Stimulated activated CD4-positive, alpha-beta T cell treated with anti-CD3 and anti-CD28 coated beads, Interleukin-4, amount 100 ng/mL, for 1 hour (primary cell): ENCODE results near the gene TIMP4.

ENCODE experiments used
- DNase-seq: peaks from one replicate; pipeline ENCODE4 v3.0.0-alpha.2; 2020

The TIMP4 gene

GRCh38 chr3:12185172-12185710 is 26.5 kb upstream of the TIMP4 start:
- DNase-seq = no peak

- no peak for DNase-seq
Observed at GRCh38 chr3:12184541-12184940, 25.8 kb upstream of the TIMP4 start.

DNA sequence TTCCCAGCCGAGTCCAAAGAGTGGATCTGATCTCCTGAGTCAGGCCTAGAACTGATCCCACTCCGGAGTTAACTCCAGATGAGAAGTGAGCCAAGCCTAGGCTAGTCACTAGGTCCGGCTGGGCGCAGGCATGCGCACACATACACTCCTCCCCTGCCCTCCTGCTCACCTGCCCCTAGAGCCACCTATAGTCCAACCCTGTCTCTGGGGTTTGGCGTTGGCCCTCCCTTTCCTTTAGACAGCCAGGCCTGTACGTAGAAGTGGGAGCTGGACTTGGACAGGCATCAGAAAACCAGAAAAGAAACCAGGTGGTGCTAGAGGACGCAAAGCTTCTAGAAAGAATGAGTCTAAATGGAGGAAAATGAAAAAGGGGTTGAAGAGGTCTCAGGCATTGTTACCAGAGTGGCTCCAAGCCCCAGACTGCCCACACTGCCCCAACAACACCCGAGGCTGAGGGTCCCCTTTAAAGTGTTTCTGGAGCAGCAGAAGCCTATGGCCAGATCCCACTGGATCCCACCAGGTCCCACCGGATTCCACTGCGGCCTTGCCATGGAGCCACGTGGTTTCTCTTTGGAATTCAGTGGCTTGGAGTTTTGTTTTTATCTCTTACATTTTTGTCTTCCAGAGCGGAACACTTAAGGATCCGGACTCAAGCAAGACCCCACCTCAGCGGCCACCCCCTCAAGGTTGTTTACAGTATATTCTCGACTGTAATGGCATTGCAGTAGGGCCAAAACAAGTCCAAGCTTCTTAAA is 24.2 kb upstream of the TIMP4 start:
- no peak for DNase-seq

DNA sequence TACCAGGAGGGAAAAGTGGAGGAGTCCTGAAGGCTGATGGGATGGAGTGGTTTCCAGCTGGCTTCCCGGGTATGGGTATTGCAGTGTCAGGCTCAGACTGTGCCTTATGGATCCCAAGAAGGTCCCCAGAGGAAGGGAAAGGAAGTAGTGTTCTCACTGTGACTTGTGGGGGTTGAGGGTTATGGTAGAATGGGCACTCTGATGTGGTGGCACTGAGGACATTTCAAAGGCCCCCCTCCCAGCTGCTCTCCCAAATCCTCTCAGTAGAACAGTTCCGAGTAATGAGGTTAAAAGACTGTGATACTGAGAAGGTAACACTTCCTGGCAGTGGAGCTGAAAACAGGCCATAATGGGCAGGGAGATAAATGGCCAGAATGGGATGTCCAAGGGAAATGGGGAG is 23.1 kb upstream of the TIMP4 start:
- DNase-seq = no peak

- DNase-seq = no peak
Observed at GRCh38 chr3:12181301-12181700, 22.6 kb upstream of the TIMP4 start.

GRCh38 chr3:12180631-12181030 is 21.9 kb upstream of the TIMP4 start:
- DNase-seq = no peak

DNA sequence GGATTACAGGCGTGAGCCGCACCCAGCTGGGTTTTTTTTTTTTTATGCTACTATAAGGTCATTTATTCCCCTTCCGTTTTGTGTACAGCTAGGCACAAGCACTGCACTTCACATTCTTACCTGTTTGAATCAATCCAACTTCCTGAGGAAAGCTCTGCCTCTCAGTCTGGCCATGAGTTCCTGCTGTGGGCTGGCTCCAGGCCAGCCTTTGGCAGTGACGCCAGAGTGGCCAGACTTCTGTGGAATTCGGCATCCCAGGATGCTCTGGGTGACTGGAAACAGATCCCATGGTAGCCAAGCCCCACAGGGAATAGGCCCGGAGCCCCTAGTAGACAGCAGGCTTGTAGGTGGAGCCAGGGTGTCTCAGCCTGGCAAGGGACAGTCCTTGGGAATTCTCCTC is 21.5 kb upstream of the TIMP4 start:
- no peak for DNase-seq

DNA sequence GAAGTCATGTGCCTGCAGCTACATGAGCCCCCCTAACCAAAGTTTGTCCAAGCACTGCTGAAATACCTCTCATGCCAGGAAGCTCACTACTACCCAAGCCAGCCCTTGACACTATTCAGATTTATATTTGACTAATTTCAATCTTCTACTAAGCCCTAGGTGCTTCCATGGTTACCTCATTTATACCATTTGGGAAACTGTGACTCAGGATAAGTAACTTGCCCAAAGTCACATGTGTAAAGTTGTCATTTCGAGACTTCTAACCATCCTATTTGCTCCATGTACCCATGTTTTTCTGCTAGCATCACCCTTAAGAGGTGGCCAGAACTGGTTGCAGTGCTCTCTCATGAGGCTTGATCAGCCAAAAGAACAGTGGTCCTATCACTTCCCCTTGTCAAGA is 20.7 kb upstream of the TIMP4 start:
- no peak for DNase-seq

DNA sequence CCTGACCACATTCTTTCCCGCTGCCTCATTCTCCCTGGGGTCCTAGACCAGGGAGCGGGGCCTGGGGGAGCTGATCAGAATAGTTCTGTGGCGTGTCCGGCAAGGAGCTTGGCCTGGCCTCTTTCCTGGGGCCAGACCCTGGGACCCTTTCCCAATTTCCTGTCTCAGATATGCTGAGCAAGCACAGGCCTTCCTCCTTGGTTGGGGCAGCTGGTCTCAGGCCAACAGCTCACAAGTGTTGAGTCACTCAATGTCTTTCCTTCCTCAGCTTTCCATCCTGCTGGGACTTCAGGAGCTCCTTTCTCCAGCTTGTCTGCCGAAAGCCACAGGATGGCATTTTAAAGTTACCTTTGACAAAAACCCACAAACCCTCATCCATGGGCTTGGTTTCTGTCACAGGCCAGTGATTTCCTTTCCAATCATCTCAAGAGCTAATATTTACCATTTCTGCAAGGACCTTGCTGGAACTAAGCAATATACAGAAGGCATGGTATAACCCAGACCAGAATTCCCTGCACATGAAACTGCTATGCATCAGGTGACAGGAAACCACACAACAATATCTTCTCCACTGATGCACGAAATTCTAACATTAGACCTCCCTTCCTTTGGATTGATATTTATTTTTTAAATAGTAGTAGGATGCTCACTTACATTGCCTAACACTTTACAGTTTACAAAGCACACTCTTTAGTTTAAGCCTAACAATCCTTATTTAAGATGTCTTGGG is 19.5 kb upstream of the TIMP4 start:
- DNase-seq = no peak

- no peak for DNase-seq
Observed at GRCh38 chr3:12177126-12177525, 18.4 kb upstream of the TIMP4 start.

DNA sequence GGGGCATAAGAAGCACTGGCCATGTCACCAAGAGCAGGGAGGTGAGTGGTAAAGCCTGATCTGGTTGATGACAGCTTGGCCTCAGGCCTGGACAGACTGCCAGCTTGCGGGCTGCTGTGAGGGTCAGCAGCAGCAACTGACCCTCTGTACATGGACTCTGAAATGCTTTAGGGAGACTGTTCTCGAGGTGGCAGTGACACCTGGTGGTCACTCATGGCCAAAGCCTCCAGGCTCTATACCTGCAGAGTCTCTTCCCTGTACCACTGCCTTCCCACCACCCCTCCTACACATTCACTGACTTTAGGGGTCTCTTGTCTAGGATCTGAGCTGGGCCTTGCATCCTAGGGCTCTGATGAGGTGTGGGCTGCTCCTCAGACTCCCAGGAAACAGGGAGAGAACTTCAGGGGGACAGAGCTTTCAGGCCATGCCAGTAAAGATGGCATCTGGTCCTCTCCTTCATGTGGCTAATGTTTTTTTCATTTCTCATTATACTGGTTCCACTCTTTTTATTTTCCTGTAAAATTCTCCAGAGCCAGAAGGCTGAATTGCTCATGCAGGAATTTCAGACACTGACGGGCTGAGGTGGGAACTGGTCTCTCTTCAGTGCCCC is 17.2 kb upstream of the TIMP4 start:
- peak; percentile 21 for DNase-seq

- no peak for DNase-seq
Observed at GRCh38 chr3:12175137-12175593, 16.5 kb upstream of the TIMP4 start.

GRCh38 chr3:12170207-12170606 is 11.5 kb upstream of the TIMP4 start:
- no peak for DNase-seq

- DNase-seq = no peak
Observed at GRCh38 chr3:12165909-12166308, 7.2 kb upstream of the TIMP4 start.

DNA sequence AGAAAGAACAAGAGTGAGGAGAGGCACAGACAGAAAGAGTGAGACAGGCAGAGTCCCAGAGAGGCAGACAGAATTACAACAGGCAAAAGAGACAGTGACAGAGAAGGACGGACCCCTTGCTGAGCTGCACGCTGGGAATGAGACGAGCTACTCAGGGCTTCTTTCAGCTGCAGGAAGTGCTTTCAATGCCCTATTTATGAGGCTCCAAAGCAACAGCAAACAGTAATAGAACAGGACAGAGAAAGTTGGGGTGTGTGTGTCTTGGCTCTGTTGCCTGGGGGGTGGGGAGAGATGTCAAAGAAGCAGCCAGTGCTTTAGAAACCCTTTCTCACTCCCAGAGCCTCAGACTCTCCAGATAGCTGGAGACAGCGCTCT is 502 bp upstream of the TIMP4 start:
- no peak for DNase-seq

DNA sequence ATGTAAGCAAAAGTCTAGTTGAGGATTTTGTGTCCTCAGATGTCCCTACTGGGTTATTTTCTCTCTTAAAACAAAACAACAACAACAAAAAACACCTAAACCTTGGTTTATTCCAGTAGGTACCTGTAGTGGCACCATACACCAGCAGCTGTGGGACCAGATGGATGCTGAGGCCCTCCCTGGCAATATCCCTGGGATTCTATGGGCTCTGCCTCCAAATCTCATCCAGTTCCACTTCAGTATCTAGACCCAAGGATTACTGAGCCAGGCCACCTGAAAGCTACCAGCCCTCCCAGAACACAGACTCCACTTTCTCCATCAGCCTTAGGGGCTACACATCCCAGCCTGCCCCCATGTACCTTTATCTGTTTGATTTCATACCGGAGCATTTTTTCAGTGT is 1.7 kb downstream of the TIMP4 start:
- DNase-seq = no peak

DNA sequence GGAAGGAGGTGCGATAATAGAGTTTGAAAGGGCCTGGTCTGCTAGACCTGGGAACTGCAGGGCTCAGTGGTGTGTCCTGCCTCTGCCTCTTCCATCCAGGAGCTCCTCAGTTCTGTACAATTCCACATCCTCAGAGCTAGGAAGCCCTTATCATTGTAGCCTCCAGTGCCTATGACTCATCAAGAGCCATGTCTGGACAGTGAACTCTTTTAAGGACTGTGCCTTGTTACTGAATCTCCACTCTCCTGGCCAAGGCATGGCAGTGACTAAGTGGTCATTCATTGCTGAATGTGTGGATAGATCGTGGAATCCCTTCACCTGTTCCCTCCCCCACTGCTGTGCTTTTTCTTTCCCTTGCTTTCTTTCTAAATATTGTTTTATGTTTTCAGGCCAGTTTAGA is 2.9 kb downstream of the TIMP4 start:
- no peak for DNase-seq

DNA sequence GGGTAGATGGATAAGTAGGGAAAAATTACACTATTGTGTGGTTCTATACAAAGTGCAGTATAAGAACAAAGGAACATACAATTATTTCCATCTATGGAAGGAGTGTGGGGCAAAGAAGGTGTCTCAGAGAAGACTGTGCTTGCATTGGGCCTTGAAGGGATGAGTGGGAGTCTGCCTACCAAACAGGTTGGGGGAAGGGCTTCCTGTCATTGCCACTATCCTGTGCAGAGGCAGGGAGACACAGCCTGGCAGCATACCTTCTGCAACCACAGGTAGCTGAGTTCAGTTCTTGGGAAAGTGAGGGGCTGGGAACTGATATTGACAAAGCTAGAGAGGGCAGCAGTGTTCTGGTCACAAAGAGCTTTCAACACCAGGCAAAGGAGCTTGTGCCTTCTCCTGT is 3.4 kb downstream of the TIMP4 start:
- no peak for DNase-seq

GRCh38 chr3:12154151-12154550 is 4.6 kb downstream of the TIMP4 start:
- DNase-seq = no peak

DNA sequence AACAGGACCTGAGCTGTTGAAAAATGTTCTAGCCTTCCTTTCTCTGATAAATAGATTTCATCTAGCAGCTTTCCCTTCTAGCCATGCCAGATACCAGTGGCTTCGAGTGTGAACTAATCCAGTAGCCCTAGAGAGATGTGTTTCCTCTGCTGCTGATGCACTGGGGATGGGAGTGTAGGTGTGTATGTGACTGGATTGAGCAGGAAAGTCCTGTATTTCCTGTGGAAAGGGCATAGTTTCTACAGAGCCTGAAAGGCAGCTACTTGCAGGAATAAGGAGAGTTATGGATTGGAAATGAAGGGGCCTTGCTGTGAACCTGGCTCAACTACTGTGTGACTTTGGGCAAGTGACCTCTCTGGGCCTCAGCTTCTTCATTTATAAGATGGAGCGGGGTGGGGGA is 8.6 kb downstream of the TIMP4 start:
- no peak for DNase-seq

GRCh38 chr3:12149029-12149428 is 9.7 kb downstream of the TIMP4 start:
- no peak for DNase-seq

DNA sequence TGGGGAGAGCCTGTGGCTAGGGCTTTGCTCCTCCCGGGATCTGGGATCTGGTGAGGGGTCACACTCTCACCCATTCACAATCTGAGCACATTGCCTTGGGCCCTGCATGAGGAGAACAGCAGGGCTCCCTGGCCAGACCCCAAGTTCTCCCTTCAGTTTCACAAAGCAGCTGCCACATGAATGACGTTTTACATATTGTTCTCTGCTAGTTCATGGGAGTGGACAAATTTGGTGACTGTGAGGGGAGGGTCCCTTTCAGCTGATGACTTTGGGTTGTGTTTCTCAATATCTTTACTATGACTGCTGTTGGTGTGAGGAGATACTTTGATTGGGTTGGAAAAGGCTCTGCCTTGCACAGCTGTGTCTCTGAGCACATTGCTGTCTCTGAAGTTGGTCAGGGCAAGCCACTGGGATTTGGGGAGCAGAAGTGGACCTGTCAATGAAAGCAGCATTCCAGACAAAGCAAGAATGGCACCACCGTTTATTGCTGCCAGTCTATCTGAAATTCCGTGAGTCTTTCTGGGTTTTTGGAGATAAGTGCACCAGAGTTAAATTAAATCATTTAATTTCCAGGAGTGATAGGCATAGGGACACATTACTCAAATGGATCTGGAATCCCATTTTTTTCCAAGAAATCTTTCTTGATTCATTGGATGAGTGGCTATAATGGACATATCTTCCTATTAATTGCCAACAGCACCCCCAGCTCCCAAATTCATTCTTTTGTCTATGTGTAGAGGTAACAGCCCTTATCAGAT is 10.3 kb downstream of the TIMP4 start:
- DNase-seq = no peak
